HCT116 (cell line): ENCODE measurements around the gene GALNT18.

Experiments used
- CTCF ChIP-seq, 3 experiments: fragments of 200-600 bp in 1 of 3; sonication (generic) in 1 of 3; IDR thresholded peaks in 2 of 3; conservative IDR thresholded peaks in 1 of 3; 2 replicates each; pipeline ENCODE4 v1.5.1; 2012 to 2017; ENCODE audit warnings: low read depth in 2 of 3, low read length in 2 of 3, antibody characterized with exemption in 1 of 3, borderline replicate concordance in 1 of 3, control low read depth in 1 of 3, mild to moderate bottlenecking in 1 of 3, mixed read lengths in 1 of 3, mixed run types in 1 of 3, moderate library complexity in 1 of 3; ENCODE audit not compliant: insufficient read depth in 1 of 3
- EZH2phosphoT487 ChIP-seq: fragments of 200-600 bp; IDR thresholded peaks from 2 replicates; pipeline ENCODE4 v1.6.1; 2018; ENCODE audit warnings: antibody characterized with exemption, borderline replicate concordance
- POLR2A ChIP-seq: IDR thresholded peaks from 2 replicates; pipeline ENCODE4 v1.7.0; 2011; ENCODE audit warnings: borderline replicate concordance; ENCODE audit not compliant: insufficient read depth, insufficient read length; ENCODE audit errors: extremely low read depth
- POLR2AphosphoS5 ChIP-seq: IDR thresholded peaks from 2 replicates; pipeline ENCODE4 v1.6.1; 2011; ENCODE audit warnings: mild to moderate bottlenecking, low read depth, low read length, moderate library complexity
- RAD21 ChIP-seq: IDR thresholded peaks from 2 replicates; pipeline ENCODE4 v1.6.1; 2012; ENCODE audit warnings: low read depth, mild to moderate bottlenecking

- no peak for TF ChIP-seq EZH2phosphoT487
- no peak for TF ChIP-seq CTCF (IDR thresholded peaks at IDR 0.05 in 2 of 3, conservative IDR thresholded peaks at IDR 0.05 in 1 of 3; ENCODE audit: borderline replicate concordance in 1 of 3, insufficient read depth in 1 of 3, low read depth in 2 of 3, low read length in 2 of 3)
- TF ChIP-seq RAD21, result no peak
- TF ChIP-seq POLR2A, result no peak
- TF ChIP-seq POLR2AphosphoS5, result no peak
Measured at GRCh38 chr11:11441091-11441490, 180.7 kb downstream of the GALNT18 start.
